Natural killer cell (primary cell): Measurements from ENCODE around the gene MAOA. TPM values are rescaled to one million over a fixed set of nuclear protein-coding genes. Genes with fewer than 3 reads are reported as not detected.
"Not testable (repeated sequence)": the region's sequence is repeated elsewhere in the genome, so short reads cannot be mapped to it uniquely, and the experiment has no call there.

Experiments
- ATAC-seq, 3 donors: fragments of 150-1000 bp in 2 of 3; fragments of 200-7000 bp in 1 of 3; cut with Tn5 transposase; 1 replicate in 1 of 3; 2 replicates in 2 of 3; pipeline ENCODE4 v1.10.0; 2021; ENCODE audit warnings: mild to moderate bottlenecking in 2 of 3, moderate library complexity in 2 of 3
- DNase-seq, 2 donors: peaks; one replicate each; pipeline versions ENCODE4 v3.0.0 to v3.0.0-alpha.2; 2013 to 2021; ENCODE audit warnings: mixed read lengths in 1 of 2
- H3K27ac ChIP-seq: one replicate; pipeline ENCODE4 v1.5.1; 2013; ENCODE audit warnings: mild to moderate bottlenecking, low read length
- H3K27me3 ChIP-seq: one replicate; pipeline ENCODE4 v1.6.1; 2013; ENCODE audit warnings: low read length; ENCODE audit not compliant: control insufficient read depth, insufficient read depth
- H3K36me3 ChIP-seq: one replicate; pipeline ENCODE4 v1.6.1; 2013; ENCODE audit warnings: low read length; ENCODE audit not compliant: control insufficient read depth, insufficient read depth
- H3K4me1 ChIP-seq: one replicate; pipeline ENCODE4 v1.6.1; 2013; ENCODE audit warnings: low read length; ENCODE audit not compliant: control insufficient read depth, insufficient read depth
- H3K4me3 ChIP-seq: one replicate; pipeline ENCODE4 v1.5.1; 2013; ENCODE audit warnings: low read length
- H3K9me3 ChIP-seq: one replicate; pipeline ENCODE4 v1.6.1; 2013; ENCODE audit warnings: low read length; ENCODE audit not compliant: control insufficient read depth, insufficient read depth
- H3K27ac Mint-ChIP-seq, 2 donors: one replicate each; pipeline ENCODE4 v1.8.0; 2022; ENCODE audit warnings: mild to moderate bottlenecking in 2 of 2, mixed read lengths in 2 of 2, moderate library complexity in 1 of 2
- H3K27me3 Mint-ChIP-seq, 2 donors: one replicate each; pipeline ENCODE4 v1.8.0; 2022; ENCODE audit warnings: low read depth in 2 of 2, mixed read lengths in 2 of 2
- H3K36me3 Mint-ChIP-seq: one replicate; pipeline ENCODE4 v1.8.0; 2022; ENCODE audit warnings: mixed read lengths
- H3K4me1 Mint-ChIP-seq, 2 donors: one replicate each; pipeline ENCODE4 v1.8.0; 2022; ENCODE audit warnings: mixed read lengths in 2 of 2
- H3K4me3 Mint-ChIP-seq: one replicate; pipeline ENCODE4 v1.8.0; 2022; ENCODE audit warnings: mild to moderate bottlenecking, moderate library complexity, mixed read lengths
- H3K9me3 Mint-ChIP-seq, 2 donors: one replicate each; pipeline ENCODE4 v1.8.0; 2022; ENCODE audit warnings: mixed read lengths in 2 of 2
- WGBS: methylation state at CpG from one replicate; pipeline ENCODE4 v1.1.7; 2013; ENCODE audit warnings: missing lambda C conversion rate; ENCODE audit not compliant: insufficient coverage; 5-methylcytosine and 5-hydroxymethylcytosine counted together
- intact Hi-C: fragments of 100-400 bp; cut with micrococcal nuclease; formaldehyde crosslinking; loops from one replicate; pipeline ENCODE4 v1.14.2; 2022
- total RNA-seq, 4 donors: library from RNA; stranded (reverse); fragments of 120-200 nt in 1 of 4; gene quantifications; one replicate each; pipeline versions ENCODE4 v1.2.3 to v1.2.4, GENCODE V29; 2013 to 2022
- TF ChIP-seq, protein P1 (sequence below): fragments of 200-600 bp; IDR thresholded peaks from one replicate; pipeline ENCODE4 v1.8.0; 2022; ENCODE audit warnings: antibody characterized with exemption

MAOA gene
- total RNA-seq, 3 donors from 2014 or later (not counting 1 experiment from before 2014, with no cell fraction given): 0.05 TPM; not detected in 2

DNA sequence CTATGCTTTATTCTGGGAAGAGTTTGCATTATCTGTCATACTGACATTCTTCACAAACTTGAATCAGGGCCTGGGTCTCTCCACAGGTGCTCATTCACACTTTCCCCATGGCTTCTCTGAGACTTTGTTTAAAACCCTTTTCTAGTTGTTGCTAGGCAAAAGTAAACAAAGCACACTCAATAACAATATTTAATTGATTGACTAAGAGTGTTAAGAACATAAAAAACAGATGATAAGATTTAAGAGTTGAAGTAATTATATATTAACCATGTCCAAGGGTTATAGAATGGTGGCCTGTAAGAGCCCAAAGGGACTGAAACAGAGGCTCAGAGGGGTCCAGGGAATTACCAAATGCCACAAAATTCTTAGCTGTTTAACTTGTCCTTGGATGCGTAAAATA lies 7.1 kb downstream of the MAOA start:
- H3K27me3 Mint-ChIP-seq: peaks cover 16 to 36% of the 10 kb centered on the region in 2 donors
- H3K4me3 Mint-ChIP-seq: no peak overlapping the region
- no peak overlapping the region for H3K27ac ChIP-seq
- H3K9me3 Mint-ChIP-seq: no peaks in the 10 kb centered on the region
- no peak overlapping the region for H3K27ac Mint-ChIP-seq
- H3K36me3 ChIP-seq: no peaks in the 10 kb centered on the region
- H3K36me3 Mint-ChIP-seq: no peaks in the 10 kb centered on the region
- no peaks in the 10 kb centered on the region for H3K4me1 ChIP-seq
- no peak for ATAC-seq
- WGBS: 100% methylated on average over 1 of the region's 1 CpG
- DNase-seq: no peak
- no peaks in the 10 kb centered on the region for H3K9me3 ChIP-seq
- H3K27me3 ChIP-seq: no peaks in the 10 kb centered on the region
- TF ChIP-seq, protein P1, sequence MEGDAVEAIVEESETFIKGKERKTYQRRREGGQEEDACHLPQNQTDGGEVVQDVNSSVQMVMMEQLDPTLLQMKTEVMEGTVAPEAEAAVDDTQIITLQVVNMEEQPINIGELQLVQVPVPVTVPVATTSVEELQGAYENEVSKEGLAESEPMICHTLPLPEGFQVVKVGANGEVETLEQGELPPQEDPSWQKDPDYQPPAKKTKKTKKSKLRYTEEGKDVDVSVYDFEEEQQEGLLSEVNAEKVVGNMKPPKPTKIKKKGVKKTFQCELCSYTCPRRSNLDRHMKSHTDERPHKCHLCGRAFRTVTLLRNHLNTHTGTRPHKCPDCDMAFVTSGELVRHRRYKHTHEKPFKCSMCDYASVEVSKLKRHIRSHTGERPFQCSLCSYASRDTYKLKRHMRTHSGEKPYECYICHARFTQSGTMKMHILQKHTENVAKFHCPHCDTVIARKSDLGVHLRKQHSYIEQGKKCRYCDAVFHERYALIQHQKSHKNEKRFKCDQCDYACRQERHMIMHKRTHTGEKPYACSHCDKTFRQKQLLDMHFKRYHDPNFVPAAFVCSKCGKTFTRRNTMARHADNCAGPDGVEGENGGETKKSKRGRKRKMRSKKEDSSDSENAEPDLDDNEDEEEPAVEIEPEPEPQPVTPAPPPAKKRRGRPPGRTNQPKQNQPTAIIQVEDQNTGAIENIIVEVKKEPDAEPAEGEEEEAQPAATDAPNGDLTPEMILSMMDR: no peak
- intact Hi-C loops: no loop called here
- H3K4me1 Mint-ChIP-seq: no peaks in the 10 kb centered on the region
- no peak overlapping the region for H3K4me3 ChIP-seq

DNA sequence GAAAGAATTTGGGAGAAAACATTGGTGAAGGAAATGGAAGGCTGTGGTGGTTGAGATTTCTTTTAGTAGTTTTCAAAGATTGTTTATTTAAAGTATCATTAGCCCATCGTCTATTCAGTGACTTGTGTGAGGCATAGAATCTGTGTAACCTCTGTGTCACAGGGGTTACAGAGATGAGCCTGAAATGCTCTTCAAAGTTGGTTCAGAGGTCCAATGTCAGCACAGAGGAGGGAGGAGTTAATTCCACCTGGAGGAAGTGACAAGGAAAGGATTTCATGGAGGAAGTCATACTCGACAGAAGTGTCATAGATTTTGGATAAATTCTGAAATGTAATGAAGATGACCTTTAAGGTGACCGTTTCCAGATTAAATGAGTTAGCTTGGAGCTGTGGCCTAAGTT lies 8.2 kb downstream of the MAOA start:
- H3K27ac Mint-ChIP-seq: no peak overlapping the region
- DNase-seq (no peak), ATAC-seq (no peak)
- Histone ChIP-seq H3K27ac (no peak overlapping the region), H3K27me3 (no peaks in the 10 kb centered on the region), H3K4me1 (no peaks in the 10 kb centered on the region), H3K36me3 (no peaks in the 10 kb centered on the region), H3K4me3 (no peak overlapping the region), H3K9me3 (no peaks in the 10 kb centered on the region)
- no peaks in the 10 kb centered on the region for H3K9me3 Mint-ChIP-seq
- no peak overlapping the region for H3K4me3 Mint-ChIP-seq
- intact Hi-C loops: no loop called here
- TF ChIP-seq, protein P1: no peak
- no peaks in the 10 kb centered on the region for H3K4me1 Mint-ChIP-seq
- peaks cover under 1% of the 10 kb centered on the region for H3K36me3 Mint-ChIP-seq
- 89% methylated on average over 3 of the region's 3 CpGs for WGBS
- peaks cover 14 to 39% of the 10 kb centered on the region in 2 donors for H3K27me3 Mint-ChIP-seq

DNA sequence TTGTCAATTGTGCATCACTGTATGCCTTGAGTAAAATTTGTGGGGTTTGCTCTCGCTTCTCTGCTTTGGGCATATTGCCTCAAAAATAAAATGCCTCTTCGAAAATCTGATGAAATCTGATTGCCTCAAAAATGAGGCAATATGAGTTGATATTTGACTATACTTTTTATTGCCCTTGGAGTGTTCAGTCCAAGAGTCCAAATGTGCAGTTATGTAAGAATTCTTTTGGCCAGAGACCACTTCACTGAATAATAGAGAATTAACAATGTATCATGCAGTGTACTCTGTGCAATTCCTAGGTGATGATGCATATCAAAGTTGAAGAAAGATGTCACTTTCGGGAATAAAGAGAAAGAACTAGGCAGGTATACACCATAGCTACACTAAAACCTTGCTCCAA lies 8.6 kb downstream of the MAOA start:
- Mint-ChIP-seq H3K27me3 (peaks cover 18 to 43% of the 10 kb centered on the region in 2 donors), H3K4me3 (no peak overlapping the region), H3K4me1 (no peaks in the 10 kb centered on the region), H3K36me3 (peaks cover 5% of the 10 kb centered on the region), H3K27ac (no peak overlapping the region), H3K9me3 (no peaks in the 10 kb centered on the region)
- no peaks in the 10 kb centered on the region for H3K27me3 ChIP-seq
- H3K36me3 ChIP-seq: no peaks in the 10 kb centered on the region
- no peak overlapping the region for H3K27ac ChIP-seq
- no peaks in the 10 kb centered on the region for H3K4me1 ChIP-seq
- whole genome bisulfite sequencing: 95% methylated on average over 2 of the region's 3 CpGs
- TF ChIP-seq, protein P1: no peak
- no peak for ATAC-seq
- no peak for DNase-seq
- no peak overlapping the region for H3K4me3 ChIP-seq
- no peaks in the 10 kb centered on the region for H3K9me3 ChIP-seq
- intact Hi-C loops: no loop called here

DNA sequence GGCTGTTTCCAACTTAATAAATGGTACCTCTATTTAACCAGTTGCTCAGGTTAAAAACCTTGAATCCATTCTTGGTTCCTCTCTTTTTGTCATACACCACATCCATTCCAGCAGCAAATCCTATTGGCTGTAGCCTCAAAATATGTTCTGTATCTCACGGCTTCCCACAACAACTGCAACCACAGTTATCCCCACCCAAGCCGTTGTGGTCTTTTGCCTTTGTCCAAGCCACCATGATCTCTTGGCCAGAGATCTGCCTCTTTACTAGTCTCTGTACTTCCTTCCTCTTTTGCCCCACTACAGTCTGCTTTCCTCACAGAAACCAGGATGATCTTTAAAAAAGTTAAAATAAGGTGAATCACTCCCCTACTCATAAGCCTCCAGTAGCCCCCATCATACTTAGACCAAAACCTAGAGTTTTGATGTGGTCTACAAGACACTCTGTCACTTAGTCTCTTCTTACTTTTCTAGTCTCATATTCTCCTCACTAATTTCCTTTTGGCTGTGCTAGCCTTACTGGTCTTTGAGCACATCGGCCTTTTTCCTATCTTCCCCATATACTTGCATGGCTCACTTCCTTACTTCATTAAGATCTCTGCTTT lies 10.3 kb downstream of the MAOA start:
- peaks cover 5% of the 10 kb centered on the region for H3K36me3 Mint-ChIP-seq
- H3K27ac Mint-ChIP-seq: no peak overlapping the region
- no peaks in the 10 kb centered on the region for H3K9me3 ChIP-seq
- no peak for DNase-seq
- no peaks in the 10 kb centered on the region for H3K27me3 ChIP-seq
- no peak overlapping the region for H3K4me3 ChIP-seq
- TF ChIP-seq, protein P1: no peak
- H3K4me1 ChIP-seq: no peaks in the 10 kb centered on the region
- 8% methylated on average over 3 of the region's 3 CpGs for WGBS
- no peaks in the 10 kb centered on the region for H3K36me3 ChIP-seq
- intact Hi-C loops: no loop called here
- ATAC-seq: no peak
- H3K4me3 Mint-ChIP-seq: no peak overlapping the region
- H3K27ac ChIP-seq: no peak overlapping the region
- H3K27me3 Mint-ChIP-seq: peaks cover 18 to 46% of the 10 kb centered on the region in 2 donors
- H3K4me1 Mint-ChIP-seq: no peaks in the 10 kb centered on the region
- no peaks in the 10 kb centered on the region for H3K9me3 Mint-ChIP-seq

DNA sequence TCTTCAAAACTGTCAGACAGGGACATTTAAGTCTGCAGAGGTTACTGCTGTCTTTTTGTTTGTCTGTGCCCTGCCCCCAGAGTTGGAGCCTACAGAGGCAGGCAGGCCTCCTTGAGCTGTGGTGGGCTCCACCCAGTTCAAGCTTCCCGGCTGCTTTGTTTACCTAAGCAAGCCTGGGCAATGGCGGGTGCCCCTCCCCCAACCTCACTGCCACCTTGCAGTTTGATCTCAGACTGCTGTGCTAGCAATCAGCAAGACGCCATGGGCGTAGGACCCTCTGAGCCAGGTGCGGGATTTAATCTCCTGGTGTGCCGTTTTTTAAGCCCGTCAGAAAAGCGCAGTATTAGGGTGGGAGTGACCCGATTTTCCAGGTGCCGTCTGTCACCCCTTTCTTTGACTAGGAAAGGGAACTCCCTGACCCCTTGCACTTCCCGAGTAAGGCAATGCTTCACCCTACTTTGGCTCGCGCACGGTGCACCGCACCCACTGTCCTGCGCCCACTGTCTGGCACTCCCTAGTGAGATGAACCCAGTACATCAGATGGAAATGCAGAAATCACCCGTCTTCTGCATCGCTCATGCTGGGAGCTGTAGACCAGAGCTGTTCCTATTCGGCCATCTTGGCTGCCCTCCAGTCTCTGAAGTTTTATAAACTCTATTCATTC lies 20.0 kb downstream of the MAOA start:
- H3K4me3 Mint-ChIP-seq, H3K4me3 ChIP-seq, H3K27ac Mint-ChIP-seq, H3K9me3 ChIP-seq, H3K4me1 Mint-ChIP-seq, intact Hi-C loops, H3K4me1 ChIP-seq, ATAC-seq, H3K36me3 ChIP-seq, H3K27ac ChIP-seq, H3K36me3 Mint-ChIP-seq, DNase-seq, H3K27me3 ChIP-seq, H3K9me3 Mint-ChIP-seq: not testable (repeated sequence)
- H3K27me3 Mint-ChIP-seq: peaks cover 0 to 20% of the 10 kb centered on the region in 2 donors
- WGBS: 80% methylated on average over 13 of the region's 19 CpGs
